IMR-90 (cell line): ENCODE measurements around the gene LYRM7. TPM values are rescaled to one million over a fixed set of nuclear protein-coding genes. Genes with fewer than 3 reads are reported as not detected.
"Not testable (repeated sequence)": the region's sequence is repeated elsewhere in the genome, so short reads cannot be mapped to it uniquely, and the experiment has no call there.

Experiments
- ATAC-seq: fragments of 200-7000 bp; cut with Tn5 transposase; 2 replicates; pipeline ENCODE4 v1.9.1; 2020; ENCODE audit warnings: low read depth, mild to moderate bottlenecking, moderate library complexity
- BruUV-seq: library from RNA; stranded (reverse); fragments of 400-500 nt; replicated peaks from 2 replicates; lab custom pipeline; 2021; lab: Mats Ljungman, UMichigan
- CTCF ChIA-PET: fragments of 300-600 bp; formaldehyde crosslinking; extraction: SDS; loops from one replicate; lab custom pipeline; 2021; ENCODE audit warnings: antibody characterized with exemption; lab: Yijun Ruan, JAX
- POLR2A ChIA-PET: fragments of 300-600 bp; sonication (Branson Sonifier 250); formaldehyde crosslinking; loops from one replicate; lab custom pipeline; 2022; ENCODE audit warnings: antibody characterized with exemption; ENCODE audit not compliant: unreplicated experiment; lab: Charles Lee
- DNase-seq: peaks from one replicate; pipeline ENCODE4 v3.0.0; 2013
- H2AFZ ChIP-seq: replicated peaks from 2 replicates; pipeline ENCODE3; 2013; ENCODE audit warnings: low read length, mild to moderate bottlenecking; ENCODE audit not compliant: poor library complexity
- H2AK5ac ChIP-seq: 2 replicates; pipeline ENCODE4 v1.6.1; 2013; ENCODE audit warnings: low read depth, low read length, inconsistent platforms
- H2AK9ac ChIP-seq: replicated peaks from 2 replicates; pipeline ENCODE3; 2013; ENCODE audit warnings: mild to moderate bottlenecking, low read depth, low read length, moderate library complexity; ENCODE audit not compliant: poor library complexity
- H2BK120ac ChIP-seq: 2 replicates; pipeline ENCODE4 v1.6.1; 2013; ENCODE audit warnings: low read depth, low read length, inconsistent platforms
- H2BK15ac ChIP-seq: 3 replicates; pipeline ENCODE4 v1.6.1; 2013; ENCODE audit warnings: low read depth, low read length, inconsistent platforms
- H2BK20ac ChIP-seq: 2 replicates; pipeline ENCODE4 v1.6.1; 2013; ENCODE audit warnings: low read depth, mild to moderate bottlenecking, inconsistent platforms, low read length, moderate library complexity
- H2BK5ac ChIP-seq: 2 replicates; pipeline ENCODE4 v1.6.1; 2013; ENCODE audit warnings: mild to moderate bottlenecking, low read depth, low read length, inconsistent platforms; ENCODE audit not compliant: poor library complexity, severe bottlenecking
- H3K14ac ChIP-seq: replicated peaks from 2 replicates; pipeline ENCODE4 v1.6.1; 2013; ENCODE audit warnings: low read depth, low read length, inconsistent platforms
- H3K18ac ChIP-seq: 2 replicates; pipeline ENCODE4 v1.6.1; 2013; ENCODE audit warnings: low read depth, low read length, control low read depth
- H3K23ac ChIP-seq: 2 replicates; pipeline ENCODE4 v1.6.1; 2013; ENCODE audit warnings: low read depth, low read length, inconsistent platforms
- H3K27ac ChIP-seq: 2 replicates; pipeline ENCODE4 v1.5.1; 2013; ENCODE audit warnings: mild to moderate bottlenecking, control low read depth, low read length; ENCODE audit not compliant: insufficient read depth
- H3K27me3 ChIP-seq: 2 replicates; pipeline ENCODE4 v1.6.1; 2013; ENCODE audit warnings: low read length; ENCODE audit not compliant: control insufficient read depth, insufficient read depth
- H3K36me3 ChIP-seq: 2 replicates; pipeline ENCODE4 v1.6.1; 2013; ENCODE audit warnings: low read length, mixed read lengths; ENCODE audit not compliant: control insufficient read depth, insufficient read depth
- H3K4ac ChIP-seq: 2 replicates; pipeline ENCODE4 v1.6.1; 2013; ENCODE audit warnings: low read depth, low read length, inconsistent platforms
- H3K4me1 ChIP-seq: 2 replicates; pipeline ENCODE4 v1.6.1; 2013; ENCODE audit warnings: low read length, mixed read lengths; ENCODE audit not compliant: control insufficient read depth, insufficient read depth
- H3K4me2 ChIP-seq: 2 replicates; pipeline ENCODE4 v1.6.1; 2013; ENCODE audit warnings: low read depth, mild to moderate bottlenecking, control low read depth, low read length, moderate library complexity
- H3K4me3 ChIP-seq: 2 replicates; pipeline ENCODE4 v1.5.1; 2013; ENCODE audit warnings: low read depth, mild to moderate bottlenecking, control low read depth, low read length, moderate library complexity; ENCODE audit not compliant: insufficient read depth
- H3K56ac ChIP-seq: 2 replicates; pipeline ENCODE4 v1.6.1; 2013; ENCODE audit warnings: low read length, inconsistent platforms; ENCODE audit not compliant: insufficient read depth; ENCODE audit errors: extremely low read depth
- H3K79me1 ChIP-seq, 2 experiments: 2 replicates each; pipeline ENCODE4 v1.6.1; 2013; ENCODE audit warnings: low read length in 2 of 2, inconsistent platforms in 1 of 2, low read depth in 1 of 2
- H3K9ac ChIP-seq: 2 replicates; pipeline ENCODE4 v1.6.1; 2013; ENCODE audit warnings: low read depth, low read length, control low read depth
- H3K9me1 ChIP-seq: 2 replicates; pipeline ENCODE4 v1.6.1; 2013; ENCODE audit warnings: low read length, inconsistent platforms; ENCODE audit not compliant: insufficient read depth
- H3K9me3 ChIP-seq: 2 replicates; pipeline ENCODE4 v1.6.1; 2013; ENCODE audit warnings: low read length; ENCODE audit not compliant: control insufficient read depth, insufficient read depth
- H4K20me1 ChIP-seq: 2 replicates; pipeline ENCODE4 v1.6.1; 2013; ENCODE audit warnings: low read length, inconsistent platforms; ENCODE audit not compliant: insufficient read depth
- H4K5ac ChIP-seq: 2 replicates; pipeline ENCODE4 v1.6.1; 2013; ENCODE audit warnings: mild to moderate bottlenecking, low read depth, low read length, control low read depth
- H4K8ac ChIP-seq, 2 experiments: 2 replicates each; pipeline ENCODE4 v1.6.1; 2013; ENCODE audit warnings: low read depth in 2 of 2, low read length in 2 of 2, control low read depth in 1 of 2, inconsistent platforms in 1 of 2
- H4K91ac ChIP-seq: 2 replicates; pipeline ENCODE4 v1.6.1; 2013; ENCODE audit warnings: low read depth, low read length, inconsistent platforms; ENCODE audit not compliant: insufficient read depth
- BHLHE40 ChIP-seq: fragments of 150-350 bp; IDR thresholded peaks from 2 replicates; pipeline ENCODE4 v1.6.1; 2016; ENCODE audit warnings: mild to moderate bottlenecking, low read depth, low read length
- FOS ChIP-seq: fragments of 150-350 bp; IDR thresholded peaks from 2 replicates; pipeline ENCODE4 v1.6.1; 2016; ENCODE audit warnings: low read depth, low read length
- MXI1 ChIP-seq: IDR thresholded peaks from 2 replicates; pipeline ENCODE4 v1.6.1; 2012; ENCODE audit warnings: low read depth, mild to moderate bottlenecking, low read length, moderate library complexity, borderline replicate concordance
- RAD21 ChIP-seq: IDR thresholded peaks from 2 replicates; pipeline ENCODE4 v1.6.1; 2012; ENCODE audit warnings: low read length, improper control_type of control experiment
- RCOR1 ChIP-seq: IDR thresholded peaks from 2 replicates; pipeline ENCODE4 v1.6.1; 2012; ENCODE audit warnings: mild to moderate bottlenecking, low read length, improper control_type of control experiment; ENCODE audit not compliant: insufficient replicate concordance
- SMC3 ChIP-seq: fragments of 150-350 bp; IDR thresholded peaks from 2 replicates; pipeline ENCODE4 v1.6.1; 2016; ENCODE audit warnings: low read depth, mild to moderate bottlenecking, antibody characterized with exemption, low read length, moderate library complexity
- WGBS, 2 experiments: methylation state at CpG; one replicate each; pipeline versions ENCODE4 v1.1.5 to v1.1.7; 2013; ENCODE audit warnings: missing lambda C conversion rate in 2 of 2; ENCODE audit not compliant: insufficient read length in 1 of 2; ENCODE audit errors: extremely low coverage in 2 of 2; 5-methylcytosine and 5-hydroxymethylcytosine counted together
- dilution Hi-C: fragments of 300-500 bp; cut with HindIII; formaldehyde crosslinking; loops from one replicate; pipeline ENCODE4 v1.14.3; 2018; ENCODE audit warnings: low sequenced_read_pairs; ENCODE audit not compliant: unreplicated experiment
- in situ Hi-C: fragments of 300-500 bp; cut with MboI; formaldehyde crosslinking; loops from 3 replicates; pipeline ENCODE4 v1.14.3; 2019; ENCODE audit warnings: low sequenced_read_pairs, inconsistent platforms, mixed read lengths
- intact Hi-C: fragments of 100-400 bp; cut with micrococcal nuclease; formaldehyde crosslinking; loops from 2 replicates; pipeline ENCODE4 v1.10.0; 2022
- polyA plus RNA-seq, 3 experiments: library from polyadenylated mRNA; depleted of rRNA; stranded (reverse); fragments of >200 nt; gene quantifications; 2 replicates each; pipeline ENCODE4 v1.2.3, GENCODE V29; 2012; ENCODE audit warnings: low replicate concordance in 1 of 3
- total RNA-seq: library from RNA; depleted of rRNA; stranded (reverse); fragments of >200 nt; gene quantifications from 2 replicates; pipeline ENCODE4 v1.2.3, GENCODE V29; 2012
- TF ChIP-seq, protein P1 (sequence below): fragments of 150-350 bp; IDR thresholded peaks from 2 replicates; pipeline ENCODE4 v1.6.1; 2017; ENCODE audit warnings: mild to moderate bottlenecking, antibody characterized with exemption, low read length, low read depth

LYRM7 gene
- total and polyA plus RNA-seq, 2 of the 4 experiments (the other 2 are of a cell fraction), result 2.5 to 3.4 TPM

DNA sequence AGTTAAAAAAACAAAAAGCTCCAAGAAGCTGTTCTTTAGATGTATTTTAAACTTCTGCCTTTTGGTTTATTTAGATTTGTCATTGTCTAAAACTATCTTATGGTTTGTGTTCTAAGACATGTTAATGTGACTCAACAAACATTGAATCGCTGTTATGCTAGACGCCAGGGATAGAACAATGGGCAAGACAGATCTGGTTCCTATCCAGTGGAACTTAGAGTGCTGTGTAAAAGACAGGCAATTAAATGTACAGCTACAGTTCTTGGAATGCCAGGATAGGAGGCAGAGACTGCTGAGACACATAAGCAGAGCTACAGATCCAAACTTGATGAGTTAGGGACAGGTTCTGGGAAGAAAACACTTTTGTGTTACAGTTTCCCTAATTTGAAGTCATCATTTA, 22.4 kb downstream of the LYRM7 start:
- Histone ChIP-seq H4K8ac (no peak overlapping the region), H3K79me1 (no peaks in the 10 kb centered on the region), H2BK5ac (no peak overlapping the region), H4K20me1 (no peaks in the 10 kb centered on the region), H3K9me1 (0 out of 2 replicates have a peak, but pooled peaks cover 6% of the 10 kb centered on the region), H2AK9ac (no peak overlapping the region), H2BK20ac (no peak overlapping the region), H3K27me3 (no peaks in the 10 kb centered on the region), H4K91ac (no peak overlapping the region), H2AK5ac (0 out of 2 replicates have a peak overlapping the region, but pooled peaks have one; percentile 2), H3K14ac (0 out of 2 replicates have a peak overlapping the region, but pooled peaks have one; percentile 50), H3K56ac (no peak overlapping the region), H2BK120ac (0 out of 2 replicates have a peak overlapping the region, but pooled peaks have one; percentile 26), H3K9me3 (no peaks in the 10 kb centered on the region), H3K4me1 (no peaks in the 10 kb centered on the region), H3K27ac (no peak overlapping the region), H3K36me3 (no peaks in the 10 kb centered on the region), H3K4ac (no peak overlapping the region), H3K4me3 (no peak overlapping the region), H3K18ac (no peak overlapping the region), H2BK15ac (no peak overlapping the region), H3K9ac (no peak overlapping the region), H2AFZ (no peak overlapping the region), H3K4me2 (no peak overlapping the region), H4K5ac (no peak overlapping the region), H3K23ac (peak overlapping the region; percentile 67; the same call in 1 of the 2 replicates)
- peak; percentile 50 for DNase-seq
- no TSS peak for BruUV-seq
- dilution Hi-C loops (no loop called here), in situ Hi-C loops (no loop called here), intact Hi-C loops (no loop called here)
- WGBS, 2 experiments, result no CpG with 5 or more reads among the region's 2 CpGs
- ChIA-PET POLR2A (interaction anchor here (0.5 to 0.7 kb wide), 2 partner anchors 45 to 1107 kb away, joined by 3 to 5 read pairs; no protein-coding TSS in a partner anchor), CTCF (no interaction called here)
- ATAC-seq, result peak; percentile 64
- no peak for TF ChIP-seq BHLHE40
- TF ChIP-seq MXI1, result no peak
- TF ChIP-seq SMC3, result no peak
- no peak for TF ChIP-seq FOS
- TF ChIP-seq, protein P1, sequence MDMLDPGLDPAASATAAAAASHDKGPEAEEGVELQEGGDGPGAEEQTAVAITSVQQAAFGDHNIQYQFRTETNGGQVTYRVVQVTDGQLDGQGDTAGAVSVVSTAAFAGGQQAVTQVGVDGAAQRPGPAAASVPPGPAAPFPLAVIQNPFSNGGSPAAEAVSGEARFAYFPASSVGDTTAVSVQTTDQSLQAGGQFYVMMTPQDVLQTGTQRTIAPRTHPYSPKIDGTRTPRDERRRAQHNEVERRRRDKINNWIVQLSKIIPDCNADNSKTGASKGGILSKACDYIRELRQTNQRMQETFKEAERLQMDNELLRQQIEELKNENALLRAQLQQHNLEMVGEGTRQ, result no peak
- no peak for TF ChIP-seq RAD21
- TF ChIP-seq RCOR1, result no peak

DNA sequence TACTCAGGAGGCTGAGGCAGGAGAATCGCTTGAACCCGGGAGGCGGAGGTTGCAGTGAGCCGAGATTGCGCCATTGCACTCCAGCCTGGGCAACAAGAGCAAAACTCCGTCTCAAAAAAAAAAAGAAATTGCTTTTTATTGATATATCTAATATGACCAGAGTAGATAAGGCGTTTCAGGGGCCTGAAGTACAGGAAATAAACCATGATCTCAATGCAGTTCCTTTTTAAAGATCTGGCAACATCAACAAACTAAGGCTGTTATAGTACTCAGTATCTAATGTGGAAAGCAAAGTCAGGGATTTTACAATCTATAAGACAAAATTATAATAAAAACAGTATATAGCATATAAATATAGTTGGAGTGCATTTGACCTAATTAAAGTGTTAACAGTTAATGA, 23.2 kb downstream of the LYRM7 start:
- H3K23ac ChIP-seq, H3K56ac ChIP-seq, in situ Hi-C loops, H2BK5ac ChIP-seq, H3K4me2 ChIP-seq, H3K4me1 ChIP-seq, H4K5ac ChIP-seq, CTCF ChIA-PET, H3K9ac ChIP-seq, ATAC-seq, H2AK9ac ChIP-seq, H2BK120ac ChIP-seq, H3K18ac ChIP-seq, H2AFZ ChIP-seq, H2AK5ac ChIP-seq, H3K4me3 ChIP-seq, H4K91ac ChIP-seq, H3K14ac ChIP-seq, H3K27ac ChIP-seq, H2BK20ac ChIP-seq, BruUV-seq, H3K9me3 ChIP-seq, H3K27me3 ChIP-seq, dilution Hi-C loops, H3K9me1 ChIP-seq, H2BK15ac ChIP-seq, H4K8ac ChIP-seq, DNase-seq, H4K20me1 ChIP-seq, H3K79me1 ChIP-seq, intact Hi-C loops, H3K36me3 ChIP-seq, H3K4ac ChIP-seq: not testable (repeated sequence)
- no CpG with 5 or more reads among the region's 7 CpGs for WGBS, 2 experiments
- POLR2A ChIA-PET, result interaction anchor here (0.7 kb wide), 1 partner anchor 1106 kb away, joined by 5 read pairs; no protein-coding TSS in a partner anchor
